Activated CD4-positive, alpha-beta T cell treated with anti-CD3 and anti-CD28 coated beads for 24 hours (primary cell): ENCODE results near the gene AGFG2.

Experiments
- DNase-seq, 2 donors: peaks; one replicate each; pipeline ENCODE4 v3.0.0-alpha.2; 2020; ENCODE audit warnings: low read depth in 2 of 2

AGFG2 gene

DNA sequence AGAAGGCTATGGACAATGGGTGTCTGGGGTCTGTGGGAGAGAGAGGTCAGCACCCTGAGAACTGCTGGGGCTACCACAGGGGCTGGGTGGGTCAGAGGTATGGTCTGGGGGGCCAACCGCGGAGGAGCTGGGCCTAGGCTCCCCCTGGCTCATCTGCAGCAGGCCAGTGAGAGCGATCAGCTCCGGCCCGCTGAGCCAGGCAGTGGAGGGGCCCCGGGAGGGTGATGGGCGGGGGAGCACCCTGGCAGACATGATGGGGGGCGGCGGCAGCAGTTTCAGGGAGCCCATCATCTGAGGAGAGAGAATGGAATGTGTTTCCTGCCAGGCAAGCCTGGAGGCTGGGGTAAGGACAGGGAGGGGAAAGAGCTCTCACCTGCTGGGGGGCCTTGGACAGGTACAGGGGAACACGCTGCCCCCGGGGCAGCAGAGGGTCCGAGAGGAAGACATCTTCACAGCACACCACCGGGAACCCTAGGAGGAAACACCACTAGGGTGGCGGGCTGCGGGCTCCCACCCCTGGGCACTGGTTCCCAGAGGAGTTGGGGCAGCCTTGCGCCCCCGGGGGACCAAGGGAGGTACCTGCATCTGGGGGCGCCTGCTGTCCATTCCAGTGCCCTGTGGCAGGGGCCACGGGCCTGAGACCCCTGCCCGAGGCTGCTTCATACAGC lies 33.4 kb downstream of the AGFG2 start:
- DNase-seq = no peak

DNA sequence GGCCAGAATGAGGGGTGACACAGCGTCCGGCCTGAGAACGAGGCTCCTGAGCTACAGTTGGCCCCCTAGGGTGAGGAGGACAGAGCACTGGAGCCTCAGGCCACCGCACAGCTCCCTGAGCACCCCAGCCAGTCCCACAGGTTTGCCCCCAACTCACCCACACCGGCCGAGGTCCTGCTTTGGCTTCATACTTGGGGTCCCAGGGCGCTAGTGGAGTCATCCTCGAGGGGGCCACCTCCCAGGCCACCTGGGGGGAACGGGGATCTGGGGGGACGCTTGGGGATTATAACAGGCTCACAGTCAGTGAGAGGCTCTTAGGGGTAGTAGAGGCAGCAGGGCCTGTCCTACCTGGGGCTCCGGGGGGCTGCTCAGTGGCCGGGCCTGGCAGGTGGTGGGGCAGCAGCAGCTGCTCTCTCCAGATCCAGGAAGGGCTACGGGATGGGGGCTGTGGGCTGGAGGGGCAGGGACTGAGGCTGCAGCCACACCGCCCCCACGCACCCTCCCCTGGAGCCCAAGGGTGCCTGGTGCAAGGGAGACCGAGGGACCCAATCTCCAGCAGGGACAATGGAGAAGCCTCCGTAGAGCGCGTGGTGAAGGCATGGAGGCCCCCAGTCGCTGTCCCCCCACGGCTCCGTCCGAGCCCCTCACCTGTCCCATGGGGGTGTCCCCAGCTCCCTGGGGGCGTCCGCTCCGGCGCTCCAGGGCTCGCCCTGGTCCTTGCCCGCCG lies 34.1 kb downstream of the AGFG2 start:
- no peak for DNase-seq

DNA sequence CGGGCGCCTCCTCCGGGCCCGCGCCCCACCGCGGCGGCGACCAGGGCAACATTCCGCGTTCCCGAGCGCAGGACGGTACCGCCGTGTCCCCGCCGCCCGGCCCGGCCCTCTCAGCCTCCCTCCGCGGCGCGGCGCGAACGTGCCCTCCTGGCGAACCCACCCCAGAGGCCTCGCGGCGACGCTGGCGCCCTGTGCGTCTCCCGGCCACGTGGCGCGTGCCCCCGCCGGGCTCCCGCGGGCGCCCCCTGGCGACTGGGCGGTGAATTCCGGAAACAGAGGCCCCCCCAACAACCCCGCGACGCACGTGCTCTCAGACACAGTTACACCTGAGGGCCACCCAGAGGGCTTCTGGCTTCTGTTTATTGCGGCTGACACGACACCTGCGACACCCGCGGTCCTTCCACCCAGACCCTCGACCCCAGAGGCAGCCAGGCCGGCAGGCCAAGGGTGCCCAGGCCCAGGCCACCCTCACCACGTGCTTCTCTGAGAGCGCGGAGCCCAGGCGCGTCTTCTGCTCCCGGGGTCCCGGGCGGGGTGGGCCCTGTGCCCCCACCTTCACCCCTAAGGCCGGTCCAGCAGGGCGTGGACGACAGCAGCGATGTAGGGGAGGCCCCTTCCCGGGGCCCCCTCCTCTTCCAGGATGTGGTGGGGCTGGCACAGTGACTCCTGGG lies 34.8 kb downstream of the AGFG2 start, which contains the start of gene SAP25:
SAP25 (minus strand) TSS at position 210 of the 671 bp plus-strand sequence; CDS start at position 52, 158 bp downstream.
- DNase-seq = no peak

DNA sequence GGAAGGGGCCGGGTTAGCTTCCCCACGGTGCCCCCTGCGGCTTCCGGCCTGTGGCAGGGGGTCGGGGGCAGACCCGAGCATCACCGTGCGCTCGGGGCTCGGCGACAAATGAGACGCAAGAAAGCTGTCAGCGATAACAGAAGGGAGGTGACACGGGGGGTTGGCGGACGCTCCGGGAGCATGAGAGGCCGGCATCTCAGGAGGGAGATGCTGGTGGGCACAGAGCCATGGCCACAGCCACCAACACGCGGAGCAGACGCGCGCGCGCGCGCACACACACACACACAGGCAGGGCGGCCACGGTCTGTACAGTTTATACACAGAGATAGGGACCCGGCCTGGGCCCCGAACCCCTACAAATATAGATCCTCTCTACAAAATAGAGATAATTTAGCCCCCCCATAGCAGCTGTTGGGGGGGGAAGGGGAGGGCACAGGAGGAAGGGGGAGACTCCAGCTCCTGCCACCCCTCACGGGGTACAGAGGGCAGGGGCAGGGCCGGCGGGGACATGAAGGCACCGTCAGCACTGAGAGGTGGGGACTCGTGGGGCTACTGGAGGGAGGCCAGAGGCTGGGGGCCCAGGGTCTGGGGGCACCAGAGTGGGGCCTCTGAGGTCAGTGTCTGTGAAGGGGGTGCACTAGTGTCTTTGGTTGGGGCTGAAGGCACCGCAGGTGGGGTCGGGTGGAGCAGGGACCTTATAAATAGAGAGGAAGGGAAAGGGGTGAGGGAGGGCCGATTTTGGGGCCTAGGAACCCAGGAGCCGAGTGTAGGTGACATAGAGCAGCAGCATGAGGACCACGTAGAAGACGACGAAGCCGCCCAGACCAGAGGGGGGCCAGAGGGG lies 35.6 kb downstream of the AGFG2 start:
- DNase-seq = no peak

DNA sequence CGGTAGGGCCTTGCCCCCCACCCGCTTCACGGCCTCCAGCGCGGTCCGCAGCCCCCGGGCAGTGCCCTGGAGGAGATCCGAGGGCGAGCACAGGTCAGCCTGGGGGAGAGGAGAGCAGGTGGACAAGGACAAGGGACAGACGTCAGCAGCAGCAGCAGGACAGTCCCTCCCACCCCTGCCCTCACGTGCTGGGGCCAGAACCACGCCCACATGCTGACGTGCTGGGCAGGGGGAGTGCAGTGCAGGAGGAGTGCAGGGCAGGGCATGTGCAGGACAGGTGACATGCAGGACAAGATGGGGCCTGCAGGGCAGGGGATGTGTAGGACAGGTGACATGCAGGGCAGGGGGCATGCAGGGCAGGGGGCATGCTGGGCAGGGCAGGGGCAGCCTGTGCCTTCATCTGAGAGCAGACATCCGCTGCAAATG lies 36.2 kb downstream of the AGFG2 start:
- no peak for DNase-seq

DNA sequence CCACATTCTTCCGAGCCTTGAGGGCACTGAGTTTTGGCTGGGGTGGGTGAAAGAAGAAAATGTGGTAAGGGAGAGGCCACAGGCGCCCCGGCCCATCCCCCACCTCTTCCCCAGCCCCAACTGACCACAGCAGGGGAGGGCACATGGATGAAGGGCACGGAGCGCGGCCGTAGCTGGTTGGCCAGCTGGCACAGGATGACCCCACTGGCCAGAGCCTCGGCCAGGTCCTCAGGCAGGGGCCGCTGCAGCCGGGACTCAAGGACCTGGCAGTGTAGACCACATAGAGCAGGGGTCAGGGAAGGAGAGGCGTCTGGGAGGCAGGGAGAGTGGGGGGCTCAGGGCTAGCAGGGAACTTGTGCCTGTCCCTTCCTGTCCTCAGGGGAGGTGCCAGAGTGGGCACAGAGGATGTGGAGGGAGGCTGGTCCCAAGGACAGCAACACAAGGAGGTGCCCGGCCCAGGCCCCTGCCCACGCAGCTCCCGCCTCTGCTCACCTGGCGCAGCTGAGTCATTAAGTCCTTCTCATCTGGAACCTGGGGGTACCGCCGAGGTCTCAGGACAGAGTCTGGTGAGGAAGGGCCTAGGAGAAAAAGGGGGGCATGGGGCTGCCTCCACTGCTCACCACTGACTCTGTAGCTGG lies 36.9 kb downstream of the AGFG2 start:
- DNase-seq = no peak

DNA sequence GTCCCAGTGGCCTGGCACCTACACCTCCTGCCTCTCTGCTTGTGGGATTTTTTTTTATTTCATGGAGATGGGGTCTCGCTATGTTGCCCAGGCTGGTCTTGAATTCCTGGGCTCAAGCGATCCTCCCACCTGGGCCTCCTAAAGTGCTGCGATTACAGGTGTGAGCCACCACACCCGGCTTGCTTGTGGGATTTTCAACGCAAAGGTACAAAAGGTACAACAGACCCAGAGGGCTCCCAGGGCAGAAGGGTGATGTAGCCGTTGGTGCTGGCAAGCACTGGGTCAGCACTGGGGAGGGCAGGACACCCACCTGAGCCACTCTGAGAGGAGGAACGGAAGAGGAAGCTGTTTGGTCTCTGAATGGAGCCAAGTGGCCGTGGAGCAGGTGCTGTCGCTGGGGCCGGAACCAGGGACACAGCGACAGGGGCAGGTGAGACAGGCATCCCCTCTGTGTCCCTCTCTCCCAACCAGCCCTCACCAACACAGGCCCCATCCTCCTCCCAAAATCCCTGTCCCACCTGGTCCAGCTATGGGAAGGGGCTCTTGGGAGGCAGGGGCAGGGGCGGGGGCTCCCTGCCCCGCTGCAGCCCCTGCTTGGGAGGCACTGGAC lies 37.5 kb downstream of the AGFG2 start:
- no peak for DNase-seq

DNA sequence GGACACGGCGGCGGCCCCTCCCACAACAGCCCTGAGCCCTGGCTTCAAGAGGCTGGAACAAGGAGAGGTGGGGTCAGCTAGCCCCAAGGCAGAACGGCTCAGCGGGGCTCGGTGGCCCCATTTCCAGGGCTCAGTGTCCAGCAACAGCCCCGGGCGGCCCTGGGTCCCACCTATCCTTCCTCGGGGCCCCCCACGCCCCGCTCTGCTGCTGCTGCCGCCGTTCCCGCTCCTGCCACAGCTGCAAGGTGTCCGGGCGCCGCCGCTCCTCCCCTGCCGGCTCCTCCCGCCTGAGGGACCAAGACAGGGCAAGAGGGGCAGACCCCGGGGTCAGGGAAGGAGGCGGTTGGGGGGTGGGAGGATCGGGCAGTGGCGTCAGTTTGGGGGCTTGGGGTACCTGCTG lies 38.1 kb downstream of the AGFG2 start:
- DNase-seq = no peak

DNA sequence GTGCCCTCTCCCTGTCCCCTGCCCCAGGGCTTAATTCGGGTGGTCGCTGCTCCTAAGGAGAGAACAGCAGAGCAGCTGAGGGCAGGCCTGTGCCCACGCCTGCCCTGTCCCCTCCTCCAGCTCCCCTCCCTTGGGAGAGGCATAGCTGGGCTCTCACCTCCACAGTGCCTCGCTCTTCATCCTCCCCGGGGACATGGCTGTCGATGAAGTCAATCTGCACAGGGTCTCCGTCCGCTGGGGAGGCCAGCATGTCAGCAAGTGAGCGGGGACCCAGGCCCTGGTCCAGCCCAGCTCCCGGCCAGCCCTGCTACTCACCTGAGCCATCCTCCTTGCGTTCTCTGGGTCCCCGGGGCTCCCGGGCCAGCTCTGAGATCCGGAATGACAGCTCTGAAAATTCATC lies 38.5 kb downstream of the AGFG2 start:
- DNase-seq = no peak

DNA sequence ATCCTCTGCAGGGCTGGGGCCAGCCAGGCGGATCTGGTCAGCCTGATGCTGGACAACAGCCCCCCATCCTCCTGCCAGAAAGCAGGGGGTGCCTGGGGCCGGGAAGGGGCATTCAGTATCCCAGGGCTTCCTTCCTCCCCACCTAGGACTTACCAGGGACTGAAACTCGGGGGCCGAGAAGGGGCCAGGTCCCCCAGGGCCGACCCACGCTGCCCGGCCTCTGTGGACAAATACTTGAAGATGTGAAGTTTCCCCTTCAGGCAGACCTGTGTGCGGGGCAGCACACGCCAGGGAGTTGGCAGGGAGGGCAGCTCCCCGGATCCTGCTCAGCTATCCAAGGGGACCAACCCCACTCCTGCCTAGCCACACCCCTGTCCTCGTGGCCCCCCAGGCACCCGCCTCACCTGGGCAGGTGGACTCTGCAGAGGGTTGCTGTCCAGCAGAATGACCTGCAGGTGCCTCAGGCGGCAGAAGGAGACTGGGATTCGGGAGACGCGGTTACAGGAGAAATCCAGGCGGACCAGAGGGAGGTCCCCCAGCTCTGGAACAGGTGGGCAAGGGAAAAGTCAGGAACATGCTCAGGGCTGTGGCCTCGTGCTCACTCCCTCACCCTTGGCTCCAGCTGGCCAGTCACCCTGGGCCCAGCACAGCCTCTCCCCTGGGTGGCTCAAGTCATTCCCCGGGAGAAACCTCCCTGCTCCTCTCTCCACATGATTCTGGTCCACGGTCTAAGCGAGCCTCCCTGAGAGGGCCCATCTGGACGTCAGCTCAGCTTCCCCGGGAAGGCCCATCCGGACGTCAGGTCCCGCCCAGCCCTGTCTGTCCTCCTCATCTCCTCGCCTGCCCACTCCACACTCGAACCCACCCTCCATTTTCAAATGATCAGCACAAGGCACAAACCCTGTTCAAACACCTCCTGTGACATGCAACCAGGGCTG lies 39.5 kb downstream of the AGFG2 start:
- DNase-seq = no peak

DNA sequence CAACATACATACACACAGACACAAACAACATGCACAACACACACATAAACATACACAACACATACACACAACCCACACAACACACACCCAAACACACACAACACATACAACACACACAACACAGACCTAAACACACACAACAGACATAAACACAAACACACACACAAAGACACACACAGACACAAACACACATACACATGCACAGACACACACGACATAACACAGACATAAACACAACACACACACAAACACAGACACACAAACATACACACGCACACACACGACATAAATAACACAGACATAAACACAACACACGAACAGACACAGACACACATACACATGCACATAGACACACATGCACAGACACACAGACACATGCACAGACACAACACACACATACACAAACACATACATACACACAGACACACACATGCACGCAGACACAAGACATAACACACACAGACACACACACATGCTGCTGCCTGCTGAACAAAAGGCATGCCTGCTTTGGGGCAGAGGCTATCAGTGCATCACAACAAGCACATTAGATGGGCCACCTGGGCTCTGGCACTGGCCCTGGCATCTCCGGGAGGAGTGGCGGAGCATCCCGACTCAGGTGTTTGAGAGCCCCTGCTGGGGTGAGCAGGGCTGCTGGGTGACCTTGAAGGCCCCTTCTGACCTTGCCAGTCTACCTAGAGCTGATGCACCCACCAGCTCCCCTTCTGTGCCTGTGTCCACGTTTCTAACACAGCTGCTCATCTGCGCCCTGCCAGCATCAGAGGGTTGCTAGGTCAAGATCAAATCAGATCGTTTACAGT lies 41.7 kb downstream of the AGFG2 start:
- DNase-seq = no peak

DNA sequence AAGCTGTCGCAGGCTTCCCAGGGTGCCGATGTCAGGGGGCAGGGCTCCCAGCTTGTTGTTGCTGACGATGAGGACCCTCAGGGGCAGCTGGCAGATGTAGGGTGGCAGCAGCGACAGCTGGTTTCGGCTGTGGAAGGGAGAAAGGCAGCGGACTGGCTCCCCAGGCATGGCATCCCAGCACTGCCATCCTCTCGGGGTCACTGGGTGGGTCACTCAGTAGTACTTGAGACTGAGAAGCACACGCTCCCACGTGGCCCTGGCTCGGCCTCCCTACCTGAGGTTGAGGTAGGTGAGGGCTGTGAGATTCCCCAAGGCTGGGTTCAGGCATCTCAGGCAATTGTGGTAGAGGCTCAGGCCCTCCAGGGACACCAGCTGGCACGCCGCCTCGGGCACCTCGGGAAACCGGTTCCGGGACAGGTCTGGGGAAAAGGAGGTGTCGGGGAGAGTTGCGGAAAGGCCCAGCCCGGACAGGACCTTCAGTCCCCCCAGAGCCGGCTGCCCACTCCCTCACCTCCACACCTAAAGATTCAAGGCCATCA lies 43.1 kb downstream of the AGFG2 start:
- DNase-seq = no peak

DNA sequence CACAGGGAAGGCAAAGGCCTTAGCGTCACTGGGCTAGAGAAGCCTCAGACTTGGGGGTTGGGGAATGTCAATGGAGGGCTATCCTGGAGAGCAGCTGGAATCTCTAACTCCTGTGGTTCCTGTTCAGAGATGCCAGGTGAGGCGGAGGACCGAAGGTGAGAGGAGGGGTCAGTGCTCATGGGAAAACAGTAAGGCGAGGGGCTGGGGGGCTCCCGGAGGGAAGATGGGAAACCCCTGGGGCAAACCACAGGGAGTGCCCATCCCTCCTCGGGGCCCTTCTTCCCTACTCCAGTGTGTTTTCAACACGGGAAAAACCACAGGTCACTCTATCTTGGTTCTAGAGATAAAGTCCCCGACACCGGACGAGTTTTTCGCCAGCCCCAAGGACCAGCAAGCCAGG lies 43.6 kb downstream of the AGFG2 start:
- DNase-seq = no peak

DNA sequence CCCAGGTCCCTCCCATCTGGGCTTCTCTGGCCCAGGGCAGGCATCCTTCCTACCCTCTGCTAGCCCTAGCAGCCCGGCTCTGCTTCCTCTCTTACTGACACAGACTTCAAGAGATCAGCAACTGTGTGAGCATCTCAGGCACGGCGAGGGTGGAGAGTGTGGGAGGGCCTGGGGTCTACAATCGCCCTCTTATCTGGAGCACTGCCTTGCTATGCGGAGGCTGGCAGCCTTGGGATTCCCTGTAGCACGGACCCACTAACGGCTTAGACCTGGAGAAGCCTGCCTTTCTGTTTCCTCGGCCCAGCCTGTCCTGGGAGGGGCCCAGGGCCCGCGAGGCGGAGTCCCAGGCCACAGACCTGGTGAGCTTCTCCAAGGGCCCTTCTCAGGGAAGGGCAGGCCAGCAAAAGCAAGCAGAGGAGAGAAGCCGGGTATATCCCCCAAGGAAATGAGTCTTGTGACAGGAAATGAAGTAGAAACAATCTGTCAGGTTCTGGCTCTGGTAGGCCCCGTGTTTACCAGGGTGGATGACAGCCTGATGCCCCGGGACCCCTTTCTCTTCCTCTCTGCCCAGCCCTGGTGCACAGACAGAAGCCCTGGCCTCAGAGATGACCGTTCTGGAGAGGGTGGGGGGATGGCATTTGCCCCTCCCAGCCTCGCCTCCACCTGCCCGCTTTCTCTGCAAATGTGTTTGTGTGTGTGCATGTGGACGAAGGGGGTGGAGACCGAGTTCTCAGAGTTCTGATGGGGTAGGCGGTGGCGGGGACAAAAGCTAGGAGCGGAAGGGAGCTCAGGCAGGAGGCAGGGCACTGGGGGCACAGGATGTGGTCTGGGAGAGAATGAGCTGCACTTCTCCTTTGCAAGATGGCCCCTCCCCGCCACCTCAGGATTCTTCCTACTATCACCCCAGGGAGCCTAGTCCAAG lies 44.4 kb downstream of the AGFG2 start:
- peak; percentile 47 to 64 for DNase-seq

DNA sequence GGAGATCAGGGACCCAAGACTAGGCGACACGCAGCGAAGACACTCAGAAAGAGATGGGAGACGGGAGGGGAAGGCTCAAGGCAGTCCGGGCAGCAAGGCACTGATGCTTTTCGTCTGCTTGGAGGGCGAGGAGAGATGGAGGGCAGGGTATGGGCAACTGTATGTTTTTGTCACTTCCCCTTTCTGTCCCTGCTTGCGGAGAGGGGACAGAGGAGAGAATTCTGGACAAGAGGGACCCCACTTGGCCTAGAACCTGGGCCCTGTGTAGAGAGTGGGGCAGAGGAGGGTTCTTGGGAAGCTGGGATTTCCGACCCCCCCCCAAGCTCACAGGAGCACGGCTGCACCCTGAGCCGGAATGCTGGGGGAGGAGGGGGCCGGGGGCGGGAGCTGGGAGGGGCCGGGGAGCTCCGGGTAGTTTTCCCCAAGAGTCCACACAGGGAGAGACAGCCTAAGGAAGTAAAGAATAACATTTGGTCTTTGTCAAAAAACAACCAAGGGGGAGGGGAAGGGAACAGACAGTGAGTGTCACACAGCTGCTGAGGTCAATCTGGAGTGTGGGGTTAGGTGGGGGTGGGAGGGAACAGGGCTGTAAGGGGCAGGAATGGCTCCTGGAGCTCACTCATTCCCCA lies 45.2 kb downstream of the AGFG2 start:
- no peak for DNase-seq

DNA sequence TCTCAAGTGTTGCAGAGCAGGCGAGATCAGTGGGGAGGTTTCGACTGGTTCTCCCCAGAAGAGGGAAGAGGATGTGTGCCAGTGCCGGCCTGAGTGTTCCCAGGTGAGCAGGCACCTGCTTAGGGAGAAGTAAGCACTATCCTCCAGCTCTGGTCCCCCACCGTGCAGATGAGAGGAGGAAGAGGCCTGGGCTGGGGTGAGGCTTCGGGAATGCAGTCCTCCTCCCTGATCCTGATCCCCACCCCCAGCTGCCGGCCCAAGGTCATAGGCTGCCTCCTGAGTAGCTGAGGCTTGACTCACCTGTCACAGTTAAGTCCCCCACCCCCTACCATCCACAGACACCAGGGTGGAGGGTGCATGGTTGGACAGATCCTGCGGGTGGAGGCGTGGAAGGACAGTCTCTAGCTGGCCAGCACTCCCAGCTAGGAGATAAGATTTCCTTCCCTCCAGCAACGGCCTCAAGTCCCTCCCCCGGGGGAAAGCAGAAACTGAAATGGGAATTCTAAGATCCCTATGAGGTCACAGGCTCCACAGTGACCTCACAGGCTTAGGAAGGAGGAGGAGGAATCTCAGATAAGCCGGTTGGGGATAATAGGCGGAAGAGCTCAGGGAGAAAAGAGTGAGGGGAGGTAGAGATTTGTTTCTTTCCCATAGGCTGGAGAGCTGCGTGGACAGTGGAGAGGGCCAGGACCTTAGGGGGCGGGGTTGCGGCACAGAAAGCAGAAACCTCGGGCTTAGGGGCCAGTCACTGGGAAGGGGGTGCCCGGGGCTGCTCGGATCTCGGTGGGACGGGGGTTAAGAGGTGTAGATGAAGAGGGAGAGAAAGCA lies 45.9 kb downstream of the AGFG2 start:
- DNase-seq = no peak
